ENCODE results near the gene WDR73.
A peak's percentile ranks its signal among the peaks of the same experiment; 100 is the strongest.

The WDR73 gene

GRCh38 chr15:84658788-84659411, 4.8 kb upstream of the WDR73 start:
- Histone ChIP-seq H3K27me3 (ENCODE audit: insufficient read depth, poor library complexity, severe bottlenecking) (no peaks in the 10 kb centered on the region), H3K36me3 (ENCODE audit: low read depth) (no peaks in the 10 kb centered on the region), H3K27ac (ENCODE audit: poor library complexity, severe bottlenecking) (peak overlapping the region; percentile 50), H3K9me3 (ENCODE audit: severe bottlenecking) (no peaks in the 10 kb centered on the region), H3K4me3 (ENCODE audit: severe bottlenecking) (peak overlapping the region; percentile 44), H3K4me1 (ENCODE audit: insufficient read depth, poor library complexity, severe bottlenecking) (peaks cover 3% of the 10 kb centered on the region)
- ATAC-seq (ENCODE audit: low read depth), result no peak
- no peak for TF ChIP-seq CTCF (IDR thresholded peaks at IDR 0.05; ENCODE audit: poor library complexity, severe bottlenecking)
- DNase-seq (ENCODE audit: low spot score), result no peak

DNA sequence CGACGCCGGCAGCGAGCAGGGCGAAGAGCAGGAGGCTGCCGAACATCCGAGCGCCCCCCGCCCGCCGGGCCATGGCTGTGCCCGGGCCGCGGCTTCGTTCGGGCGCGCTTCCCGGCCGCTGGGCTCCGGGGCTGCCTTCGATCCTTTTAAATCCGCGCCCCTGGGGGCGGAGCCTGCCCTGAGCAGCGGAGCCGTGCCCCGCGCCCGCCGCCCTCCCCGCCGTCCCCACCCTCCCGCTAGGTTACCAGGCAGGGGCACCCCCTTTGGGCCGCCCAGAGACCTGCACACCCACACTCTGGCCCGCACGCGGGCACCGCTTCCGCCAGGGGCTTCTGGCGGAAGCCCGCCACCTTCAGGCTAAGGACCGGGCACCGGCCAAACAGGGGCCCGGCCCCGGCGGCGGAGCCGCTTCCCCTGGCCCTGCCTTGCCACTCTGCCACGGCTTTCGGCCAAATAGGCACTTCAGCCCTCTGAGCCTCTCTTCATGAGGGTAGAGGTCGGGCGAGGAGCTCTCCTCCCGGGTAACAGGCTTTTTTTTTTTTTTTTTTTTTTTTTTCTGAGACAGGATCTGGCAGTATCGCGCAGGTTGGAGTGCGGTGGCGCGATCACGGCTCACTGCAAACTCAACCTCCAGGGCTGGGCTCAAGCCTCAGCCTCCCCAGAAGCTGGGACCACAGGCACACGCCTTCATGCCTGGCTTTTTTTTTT, 4.2 kb upstream of the WDR73 start, which contains the start of gene NMB:
Gene NMB (minus strand): TSS at position 120 of the 708 bp plus-strand sequence. CDS start 47 bp downstream, at position 73.
- peaks cover 3% of the 10 kb centered on the region for H3K36me3 ChIP-seq (ENCODE audit: low read depth)
- peak within 1 kb of the TSS; percentile 50 for H3K27ac ChIP-seq (ENCODE audit: poor library complexity, severe bottlenecking)
- peak; percentile 66 for ATAC-seq (ENCODE audit: low read depth)
- H3K4me3 ChIP-seq (ENCODE audit: severe bottlenecking), result peak within 1 kb of the TSS; percentile 44
- peaks cover 5% of the 10 kb centered on the region for H3K4me1 ChIP-seq (ENCODE audit: insufficient read depth, poor library complexity, severe bottlenecking)
- no peaks in the 10 kb centered on the region for H3K27me3 ChIP-seq (ENCODE audit: insufficient read depth, poor library complexity, severe bottlenecking)
- H3K9me3 ChIP-seq (ENCODE audit: severe bottlenecking), result no peaks in the 10 kb centered on the region
- peak; percentile 89 for DNase-seq (ENCODE audit: low spot score)
- peak; percentile 83 for TF ChIP-seq CTCF (IDR thresholded peaks at IDR 0.05; ENCODE audit: poor library complexity, severe bottlenecking)

DNA sequence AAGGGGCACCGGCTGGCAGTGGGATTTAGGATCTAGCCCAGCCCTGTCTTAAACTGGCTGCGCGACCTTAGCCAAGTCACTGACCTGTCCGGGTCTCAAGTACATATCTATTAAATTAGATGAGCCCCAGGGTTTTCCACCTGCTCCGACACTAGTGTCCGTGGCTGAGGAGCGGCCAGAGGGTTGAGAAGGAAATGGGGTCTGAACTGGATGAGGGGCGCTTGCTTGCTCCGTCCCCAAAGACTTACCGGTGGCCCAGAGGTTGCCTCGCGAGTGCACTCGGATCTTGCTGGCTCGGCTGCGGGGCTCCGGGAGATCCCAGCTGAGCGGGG, 3.6 kb upstream of the WDR73 start:
- H3K27me3 ChIP-seq (ENCODE audit: insufficient read depth, poor library complexity, severe bottlenecking), result no peaks in the 10 kb centered on the region
- H3K36me3 ChIP-seq (ENCODE audit: low read depth), result peaks cover 8% of the 10 kb centered on the region
- peak overlapping the region; percentile 50 for H3K27ac ChIP-seq (ENCODE audit: poor library complexity, severe bottlenecking)
- no peak for TF ChIP-seq CTCF (IDR thresholded peaks at IDR 0.05; ENCODE audit: poor library complexity, severe bottlenecking)
- no peaks in the 10 kb centered on the region for H3K9me3 ChIP-seq (ENCODE audit: severe bottlenecking)
- H3K4me3 ChIP-seq (ENCODE audit: severe bottlenecking), result peak overlapping the region; percentile 44
- peaks cover 8% of the 10 kb centered on the region for H3K4me1 ChIP-seq (ENCODE audit: insufficient read depth, poor library complexity, severe bottlenecking)
- no peak for DNase-seq (ENCODE audit: low spot score)
- no peak for ATAC-seq (ENCODE audit: low read depth)

DNA sequence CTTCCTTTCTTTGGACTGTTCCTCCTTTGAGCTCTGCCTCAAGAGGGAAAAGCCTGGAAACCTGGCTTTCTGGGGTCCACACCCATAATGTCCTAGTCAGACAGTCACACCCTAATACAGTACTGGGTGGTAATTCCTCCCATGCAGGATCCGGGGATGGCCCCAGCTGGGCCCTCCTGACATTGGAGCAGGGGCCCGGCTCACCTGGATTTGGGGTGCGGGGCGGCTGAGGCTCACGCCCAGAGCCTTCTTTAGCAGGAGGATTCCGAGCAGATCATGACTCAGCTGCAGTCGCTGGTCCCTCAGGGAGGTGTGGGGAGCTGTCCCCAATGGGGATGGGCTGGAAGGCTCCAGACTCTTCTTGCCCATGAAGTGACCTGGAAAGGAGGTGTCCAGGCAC, 2.9 kb upstream of the WDR73 start:
- no peaks in the 10 kb centered on the region for H3K27me3 ChIP-seq (ENCODE audit: insufficient read depth, poor library complexity, severe bottlenecking)
- no peak for DNase-seq (ENCODE audit: low spot score)
- no peak for ATAC-seq (ENCODE audit: low read depth)
- H3K27ac ChIP-seq (ENCODE audit: poor library complexity, severe bottlenecking), result no peak overlapping the region
- H3K36me3 ChIP-seq (ENCODE audit: low read depth), result peaks cover 16% of the 10 kb centered on the region
- H3K4me3 ChIP-seq (ENCODE audit: severe bottlenecking), result no peak overlapping the region
- H3K9me3 ChIP-seq (ENCODE audit: severe bottlenecking), result no peaks in the 10 kb centered on the region
- peaks cover 8% of the 10 kb centered on the region for H3K4me1 ChIP-seq (ENCODE audit: insufficient read depth, poor library complexity, severe bottlenecking)
- TF ChIP-seq CTCF (IDR thresholded peaks at IDR 0.05; ENCODE audit: poor library complexity, severe bottlenecking), result no peak

All from RWPE2 (cell line).